ENCODE results near the gene RRH.
"Not testable (repeated sequence)": the region's sequence is repeated elsewhere in the genome, so short reads cannot be mapped to it uniquely, and the experiment has no call there.

Gene RRH

GRCh38 chr4:109873791-109874514 is 46.2 kb downstream of the RRH start:
- TF ChIP-seq CTCF (conservative IDR thresholded peaks at IDR 0.05; ENCODE audit: low read depth) = no peak
- ChIA-PET CTCF (no interaction called here), POLR2A (ENCODE audit: low non-redundant PET) (no interaction called here)
- DNase-seq (ENCODE audit: low spot score) = no peak
- H3K27ac ChIP-seq = no peak overlapping the region

GRCh38 chr4:109875106-109875505 is 47.3 kb downstream of the RRH start:
- CTCF ChIA-PET = no interaction called here
- no peak overlapping the region for H3K27ac ChIP-seq
- TF ChIP-seq CTCF (conservative IDR thresholded peaks at IDR 0.05; ENCODE audit: low read depth) = no peak
- DNase-seq (ENCODE audit: low spot score) = no peak
- POLR2A ChIA-PET (ENCODE audit: low non-redundant PET) = no interaction called here

- POLR2A ChIA-PET (ENCODE audit: low non-redundant PET); H3K27ac ChIP-seq; CTCF ChIA-PET; DNase-seq (ENCODE audit: low spot score): not testable (repeated sequence)
These were observed 47.8 kb downstream of the RRH start for GRCh38 chr4:109875553-109875952.

GRCh38 chr4:109876634-109877265 is 49.0 kb downstream of the RRH start:
- ChIA-PET POLR2A (ENCODE audit: low non-redundant PET) (no interaction called here), CTCF (interaction anchor here (0.5 kb wide), 1 partner anchor 88 kb away, joined by 3 read pairs; no protein-coding TSS in a partner anchor)
- TF ChIP-seq CTCF (conservative IDR thresholded peaks at IDR 0.05; ENCODE audit: low read depth) = no peak
- no peak overlapping the region for H3K27ac ChIP-seq
- no peak for DNase-seq (ENCODE audit: low spot score)

- no peak for DNase-seq (ENCODE audit: low spot score)
- ChIA-PET CTCF (no interaction called here), POLR2A (ENCODE audit: low non-redundant PET) (no interaction called here)
- no peak for TF ChIP-seq CTCF (conservative IDR thresholded peaks at IDR 0.05; ENCODE audit: low read depth)
- no peak overlapping the region for H3K27ac ChIP-seq
These were observed 49.6 kb downstream of the RRH start for GRCh38 chr4:109877400-109877799.

GRCh38 chr4:109878355-109878754 is 50.6 kb downstream of the RRH start:
- CTCF ChIA-PET = no interaction called here
- POLR2A ChIA-PET (ENCODE audit: low non-redundant PET) = no interaction called here
- TF ChIP-seq CTCF (conservative IDR thresholded peaks at IDR 0.05; ENCODE audit: low read depth) = no peak
- no peak for DNase-seq (ENCODE audit: low spot score)
- no peak overlapping the region for H3K27ac ChIP-seq

GRCh38 chr4:109879081-109879480 is 51.3 kb downstream of the RRH start:
- no peak overlapping the region for H3K27ac ChIP-seq
- ChIA-PET CTCF (no interaction called here), POLR2A (ENCODE audit: low non-redundant PET) (no interaction called here)
- DNase-seq (ENCODE audit: low spot score) = no peak
- TF ChIP-seq CTCF (conservative IDR thresholded peaks at IDR 0.05; ENCODE audit: low read depth) = no peak

Measured in RWPE1 (cell line).